ENCODE measurements around the gene NKD2.

DNA sequence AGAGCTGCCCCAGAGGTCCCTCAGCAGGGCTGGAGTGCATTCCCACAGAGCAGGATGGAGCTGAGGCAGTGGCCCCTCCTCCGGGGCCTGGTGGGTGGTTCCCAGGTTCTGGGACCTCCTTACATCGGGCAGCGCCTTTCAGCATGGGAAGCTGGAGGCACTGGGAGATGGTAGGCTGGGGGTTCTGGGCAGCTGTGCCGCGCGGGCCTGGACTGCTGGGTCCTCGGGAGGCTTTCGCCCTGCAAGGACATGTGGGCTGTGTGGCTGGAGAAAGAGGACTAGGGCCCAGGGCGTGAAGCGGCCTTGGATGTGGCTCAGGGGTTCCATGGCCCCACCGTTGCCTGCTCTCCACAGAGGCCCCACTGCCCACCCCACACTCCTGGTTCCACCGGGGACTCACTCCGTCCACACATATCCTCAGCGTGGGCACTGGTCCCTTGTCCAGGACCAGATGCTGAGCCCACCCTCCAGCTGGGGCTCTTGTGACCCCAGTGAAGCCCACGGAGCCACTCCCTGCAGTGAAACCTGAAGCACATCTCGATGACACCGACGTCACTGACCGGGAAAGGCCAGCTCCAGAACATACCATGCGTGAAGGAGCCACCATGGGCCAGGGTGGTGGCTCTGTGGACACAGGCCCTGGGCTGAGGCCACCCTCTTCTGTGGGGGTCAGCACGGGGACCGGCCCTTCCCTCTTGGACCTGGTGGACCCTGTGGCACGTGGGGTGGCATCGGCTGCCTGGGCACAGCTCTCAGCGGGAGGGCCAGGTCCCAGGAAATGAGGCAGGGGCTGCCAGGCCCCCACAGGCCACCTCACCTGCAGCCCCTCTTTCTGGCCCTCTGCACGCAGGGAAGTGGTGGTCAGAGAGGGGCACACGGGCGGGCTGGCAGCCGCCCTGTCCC lies 31.5 kb upstream of the NKD2 start:
- TF ChIP-seq, protein P1, sequence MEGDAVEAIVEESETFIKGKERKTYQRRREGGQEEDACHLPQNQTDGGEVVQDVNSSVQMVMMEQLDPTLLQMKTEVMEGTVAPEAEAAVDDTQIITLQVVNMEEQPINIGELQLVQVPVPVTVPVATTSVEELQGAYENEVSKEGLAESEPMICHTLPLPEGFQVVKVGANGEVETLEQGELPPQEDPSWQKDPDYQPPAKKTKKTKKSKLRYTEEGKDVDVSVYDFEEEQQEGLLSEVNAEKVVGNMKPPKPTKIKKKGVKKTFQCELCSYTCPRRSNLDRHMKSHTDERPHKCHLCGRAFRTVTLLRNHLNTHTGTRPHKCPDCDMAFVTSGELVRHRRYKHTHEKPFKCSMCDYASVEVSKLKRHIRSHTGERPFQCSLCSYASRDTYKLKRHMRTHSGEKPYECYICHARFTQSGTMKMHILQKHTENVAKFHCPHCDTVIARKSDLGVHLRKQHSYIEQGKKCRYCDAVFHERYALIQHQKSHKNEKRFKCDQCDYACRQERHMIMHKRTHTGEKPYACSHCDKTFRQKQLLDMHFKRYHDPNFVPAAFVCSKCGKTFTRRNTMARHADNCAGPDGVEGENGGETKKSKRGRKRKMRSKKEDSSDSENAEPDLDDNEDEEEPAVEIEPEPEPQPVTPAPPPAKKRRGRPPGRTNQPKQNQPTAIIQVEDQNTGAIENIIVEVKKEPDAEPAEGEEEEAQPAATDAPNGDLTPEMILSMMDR (IDR thresholded peaks at IDR 0.05), result no peak
- TF ChIP-seq POLR2A (IDR thresholded peaks at IDR 0.05), result no peak

All from adrenal gland (tissue), 5 donors.